ENCODE results near the gene CNMD. TPM values are rescaled to one million over a fixed set of nuclear protein-coding genes. Genes with fewer than 3 reads are reported as not detected.

Gene CNMD
- total RNA-seq = not detected in 2 replicates

- TF ChIP-seq CTCF (IDR thresholded peaks at IDR 0.05; ENCODE audit: insufficient read depth, low read length, severe bottlenecking) = no peak
- H3K36me3 ChIP-seq (ENCODE audit: control insufficient read depth, insufficient read depth, low read length) = no peaks in the 10 kb centered on the region
- H3K27me3 ChIP-seq (ENCODE audit: control insufficient read depth, insufficient read depth, low read length) = peaks cover 18% of the 10 kb centered on the region
- DNase-seq (ENCODE audit: low read depth) (no peak), FAIRE-seq (no peak)
- H3K4me3 ChIP-seq (ENCODE audit: low read depth, low read length) = no peak within 1 kb of the TSS
Observed at GRCh38 chr13:52739468-52740071, at the start of gene CNMD. Gene CNMD (minus strand): TSS chr13:52739820. CDS start chr13:52739701, 119 bp downstream.

GRCh38 chr13:52788011-52788410 lies 48.4 kb upstream of the CNMD start:
- DNase-seq (ENCODE audit: low read depth) = no peak
- FAIRE-seq = no peak
- no peak overlapping the region for H3K4me3 ChIP-seq (ENCODE audit: low read depth, low read length)
- TF ChIP-seq CTCF (IDR thresholded peaks at IDR 0.05; ENCODE audit: insufficient read depth, low read length, severe bottlenecking) = no peak
- no peaks in the 10 kb centered on the region for H3K27me3 ChIP-seq (ENCODE audit: control insufficient read depth, insufficient read depth, low read length)
- no peaks in the 10 kb centered on the region for H3K36me3 ChIP-seq (ENCODE audit: control insufficient read depth, insufficient read depth, low read length)

GRCh38 chr13:52787235-52787634 lies 47.6 kb upstream of the CNMD start:
- no peak overlapping the region for H3K4me3 ChIP-seq (ENCODE audit: low read depth, low read length)
- H3K27me3 ChIP-seq (ENCODE audit: control insufficient read depth, insufficient read depth, low read length) = no peaks in the 10 kb centered on the region
- H3K36me3 ChIP-seq (ENCODE audit: control insufficient read depth, insufficient read depth, low read length) = no peaks in the 10 kb centered on the region
- FAIRE-seq (no peak), DNase-seq (ENCODE audit: low read depth) (no peak)
- TF ChIP-seq CTCF (IDR thresholded peaks at IDR 0.05; ENCODE audit: insufficient read depth, low read length, severe bottlenecking) = no peak

GRCh38 chr13:52786766-52787165 lies 47.1 kb upstream of the CNMD start:
- H3K36me3 ChIP-seq (ENCODE audit: control insufficient read depth, insufficient read depth, low read length) = no peaks in the 10 kb centered on the region
- H3K4me3 ChIP-seq (ENCODE audit: low read depth, low read length) = no peak overlapping the region
- DNase-seq (ENCODE audit: low read depth) (no peak), FAIRE-seq (no peak)
- TF ChIP-seq CTCF (IDR thresholded peaks at IDR 0.05; ENCODE audit: insufficient read depth, low read length, severe bottlenecking) = no peak
- no peaks in the 10 kb centered on the region for H3K27me3 ChIP-seq (ENCODE audit: control insufficient read depth, insufficient read depth, low read length)

GRCh38 chr13:52785739-52786138 lies 46.1 kb upstream of the CNMD start:
- TF ChIP-seq CTCF (IDR thresholded peaks at IDR 0.05; ENCODE audit: insufficient read depth, low read length, severe bottlenecking) = no peak
- no peak overlapping the region for H3K4me3 ChIP-seq (ENCODE audit: low read depth, low read length)
- H3K36me3 ChIP-seq (ENCODE audit: control insufficient read depth, insufficient read depth, low read length) = no peaks in the 10 kb centered on the region
- no peaks in the 10 kb centered on the region for H3K27me3 ChIP-seq (ENCODE audit: control insufficient read depth, insufficient read depth, low read length)
- DNase-seq (ENCODE audit: low read depth) (peak; percentile 22), FAIRE-seq (no peak)
